ENCODE measurements around the gene KCNJ9.

The KCNJ9 gene

DNA sequence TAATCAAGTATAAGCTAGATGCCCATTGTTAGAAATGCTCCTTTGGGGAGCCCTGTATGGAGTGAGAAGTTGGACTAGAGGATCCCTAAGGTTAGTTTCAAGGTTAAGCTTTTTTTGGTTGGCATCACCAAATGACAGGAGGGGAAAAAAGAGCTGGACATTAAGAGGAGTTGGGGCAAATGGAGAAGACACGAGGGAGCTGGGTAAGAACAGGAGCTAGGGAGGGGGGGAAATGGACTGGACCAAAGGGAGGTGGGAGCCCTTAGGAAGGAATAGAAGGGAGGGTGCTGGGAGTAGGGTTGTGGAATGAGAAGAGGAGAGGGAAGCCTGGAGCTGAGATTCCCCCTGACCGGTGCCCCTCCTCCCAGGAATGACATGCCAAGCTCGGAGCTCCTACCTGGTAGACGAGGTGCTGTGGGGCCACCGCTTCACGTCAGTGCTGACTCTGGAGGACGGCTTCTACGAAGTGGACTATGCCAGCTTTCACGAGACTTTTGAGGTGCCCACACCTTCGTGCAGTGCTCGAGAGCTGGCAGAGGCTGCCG is 5.9 kb downstream of the KCNJ9 start:
- DNase-seq (ENCODE audit: low read depth): no peak
- TF ChIP-seq, protein P1, sequence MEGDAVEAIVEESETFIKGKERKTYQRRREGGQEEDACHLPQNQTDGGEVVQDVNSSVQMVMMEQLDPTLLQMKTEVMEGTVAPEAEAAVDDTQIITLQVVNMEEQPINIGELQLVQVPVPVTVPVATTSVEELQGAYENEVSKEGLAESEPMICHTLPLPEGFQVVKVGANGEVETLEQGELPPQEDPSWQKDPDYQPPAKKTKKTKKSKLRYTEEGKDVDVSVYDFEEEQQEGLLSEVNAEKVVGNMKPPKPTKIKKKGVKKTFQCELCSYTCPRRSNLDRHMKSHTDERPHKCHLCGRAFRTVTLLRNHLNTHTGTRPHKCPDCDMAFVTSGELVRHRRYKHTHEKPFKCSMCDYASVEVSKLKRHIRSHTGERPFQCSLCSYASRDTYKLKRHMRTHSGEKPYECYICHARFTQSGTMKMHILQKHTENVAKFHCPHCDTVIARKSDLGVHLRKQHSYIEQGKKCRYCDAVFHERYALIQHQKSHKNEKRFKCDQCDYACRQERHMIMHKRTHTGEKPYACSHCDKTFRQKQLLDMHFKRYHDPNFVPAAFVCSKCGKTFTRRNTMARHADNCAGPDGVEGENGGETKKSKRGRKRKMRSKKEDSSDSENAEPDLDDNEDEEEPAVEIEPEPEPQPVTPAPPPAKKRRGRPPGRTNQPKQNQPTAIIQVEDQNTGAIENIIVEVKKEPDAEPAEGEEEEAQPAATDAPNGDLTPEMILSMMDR (IDR thresholded peaks at IDR 0.05; ENCODE audit: insufficient read depth, low read depth, low read length, missing control alignments): no peak
- H3K4me3 ChIP-seq (ENCODE audit: low read length): no peak overlapping the region

- DNase-seq (ENCODE audit: low read depth): no peak
- H3K4me3 ChIP-seq (ENCODE audit: low read length): no peak overlapping the region
- TF ChIP-seq, protein P1 (IDR thresholded peaks at IDR 0.05; ENCODE audit: insufficient read depth, low read depth, low read length, missing control alignments): no peak
These were observed 8.5 kb downstream of the KCNJ9 start for GRCh38 chr1:160089883-160090282.

DNA sequence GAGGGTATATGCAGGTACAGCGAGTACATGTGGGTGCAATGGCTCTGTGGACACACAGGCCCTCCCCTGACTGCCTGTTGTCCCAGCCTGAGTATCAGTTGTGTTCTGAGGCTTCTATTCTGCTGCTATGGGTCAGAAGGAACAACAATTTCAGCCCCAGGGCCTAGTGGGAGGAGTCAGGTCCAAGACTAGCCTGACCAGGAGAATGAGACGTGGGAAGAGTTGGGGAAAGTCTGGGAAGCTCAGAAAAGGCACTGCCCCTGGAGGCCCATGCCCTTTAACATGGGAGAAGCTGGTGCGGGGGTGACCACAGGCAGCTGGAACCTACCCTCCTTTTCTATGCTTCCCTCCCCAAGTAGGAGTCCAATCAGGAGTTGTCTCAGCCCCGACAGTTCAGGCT is 9.4 kb downstream of the KCNJ9 start:
- DNase-seq (ENCODE audit: low read depth): no peak
- TF ChIP-seq, protein P1 (IDR thresholded peaks at IDR 0.05; ENCODE audit: insufficient read depth, low read depth, low read length, missing control alignments): no peak
- H3K4me3 ChIP-seq (ENCODE audit: low read length): no peak overlapping the region

- DNase-seq (ENCODE audit: low read depth): no peak
- no peak overlapping the region for H3K4me3 ChIP-seq (ENCODE audit: low read length)
- TF ChIP-seq, protein P1 (IDR thresholded peaks at IDR 0.05; ENCODE audit: insufficient read depth, low read depth, low read length, missing control alignments): no peak
These were observed 10.4 kb downstream of the KCNJ9 start for GRCh38 chr1:160091666-160092223.

DNA sequence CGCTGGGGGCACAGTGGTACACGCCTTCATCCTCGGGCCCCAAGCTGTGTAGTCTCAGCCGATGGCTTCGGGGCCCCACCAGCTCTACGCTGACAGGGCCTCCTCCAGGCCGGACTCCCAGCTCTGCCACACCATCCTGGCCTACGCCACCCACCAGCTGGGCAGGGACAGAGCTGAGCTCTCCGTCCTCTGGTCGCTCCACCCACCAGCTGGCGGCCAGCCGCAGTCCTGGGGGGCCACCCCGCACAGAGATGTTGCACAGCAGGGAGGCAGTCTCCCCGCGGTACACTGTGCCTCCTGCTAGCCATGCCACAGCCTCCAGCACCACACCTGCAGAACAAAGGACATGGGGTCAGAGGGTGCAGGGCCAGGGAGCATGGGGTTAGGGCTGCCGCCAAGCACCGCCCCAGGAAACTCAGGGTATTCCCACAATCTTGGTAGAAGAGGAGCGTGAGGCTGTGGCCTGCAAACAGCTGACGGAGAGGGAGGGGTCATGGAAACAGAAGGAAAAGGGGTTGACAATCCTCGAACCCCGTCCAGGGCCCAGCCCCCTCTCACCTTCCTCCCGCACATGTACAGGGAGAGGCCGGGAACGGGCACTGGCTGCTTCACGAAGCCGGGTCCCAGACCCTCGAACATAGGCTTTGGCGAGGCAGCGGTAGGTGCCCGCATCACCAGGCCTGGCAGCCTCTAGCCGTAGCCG is 11.2 kb downstream of the KCNJ9 start:
- no peak overlapping the region for H3K4me3 ChIP-seq (ENCODE audit: low read length)
- DNase-seq (ENCODE audit: low read depth): no peak
- TF ChIP-seq, protein P1 (IDR thresholded peaks at IDR 0.05; ENCODE audit: insufficient read depth, low read depth, low read length, missing control alignments): no peak

GRCh38 chr1:160093069-160093395 is 11.7 kb downstream of the KCNJ9 start:
- no peak overlapping the region for H3K4me3 ChIP-seq (ENCODE audit: low read length)
- no peak for DNase-seq (ENCODE audit: low read depth)
- TF ChIP-seq, protein P1 (IDR thresholded peaks at IDR 0.05; ENCODE audit: insufficient read depth, low read depth, low read length, missing control alignments): no peak

Data from epithelial cell of esophagus (primary cell).